ENCODE data around the gene MRPL24.

Gene MRPL24

GRCh38 chr1:156727926-156728598 lies 12.8 kb downstream of the MRPL24 start, which contains the start of gene METTL25B:
Gene METTL25B (plus strand): TSS chr1:156728469. CDS start chr1:156729105, 636 bp downstream.
- TF ChIP-seq POLR2AphosphoS5 (IDR thresholded peaks at IDR 0.05; ENCODE audit: low read depth, low read length) (peak; percentile 86), SIN3A (IDR thresholded peaks at IDR 0.05; ENCODE audit: borderline replicate concordance, insufficient read depth, low read length) (0 out of 2 replicates have a peak, but pooled peaks have one; percentile 45), FOXP2 (optimal IDR thresholded peaks at IDR 0.05; ENCODE audit: borderline replicate concordance, extremely low read depth, extremely low read length, insufficient read depth) (no peak), TAF1 (IDR thresholded peaks at IDR 0.05; ENCODE audit: borderline replicate concordance, insufficient read depth, low read length) (peak; percentile 27; the same call in 1 of the 2 replicates)

- TF ChIP-seq TAF1 (IDR thresholded peaks at IDR 0.05; ENCODE audit: borderline replicate concordance, insufficient read depth, low read length), result 0 out of 2 replicates have a peak, but pooled peaks have one; percentile 6
- no peak; the same call in 1 of the 2 replicates for TF ChIP-seq POLR2AphosphoS5 (IDR thresholded peaks at IDR 0.05; ENCODE audit: low read depth, low read length)
Observed at GRCh38 chr1:156727492-156727891, 13.4 kb downstream of the MRPL24 start.

DNA sequence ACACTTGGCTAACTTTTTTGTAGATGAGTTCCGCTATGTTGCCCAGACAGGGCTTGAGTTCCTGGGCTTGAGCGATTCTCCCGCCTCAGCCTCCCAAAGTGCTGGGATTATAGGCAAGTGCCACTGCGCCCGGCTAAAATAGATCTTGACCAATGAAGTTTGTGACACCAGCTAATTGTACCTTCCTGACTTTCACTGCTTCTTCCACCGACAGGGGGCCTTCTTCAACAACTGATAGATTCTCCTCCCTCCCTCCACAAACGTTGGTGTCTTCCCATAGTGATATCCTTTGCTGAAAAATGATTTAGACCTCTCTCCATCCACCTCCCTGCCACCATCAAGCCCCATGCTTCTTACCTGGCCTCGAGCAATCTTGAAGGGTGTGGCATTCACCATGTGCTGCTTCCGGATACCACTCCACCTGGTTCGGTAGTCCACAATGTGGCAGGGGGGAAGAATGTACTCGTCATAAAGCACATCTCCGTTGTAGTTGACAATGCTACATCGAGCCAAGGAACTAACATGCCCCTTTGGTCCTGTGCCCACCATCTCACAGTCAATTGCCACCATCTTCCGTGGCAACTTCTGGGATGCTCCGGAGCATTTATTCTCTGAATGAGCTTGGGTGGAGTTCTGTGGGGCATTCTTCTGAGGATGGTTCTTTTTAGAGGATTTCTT lies 14.2 kb downstream of the MRPL24 start:
- TF ChIP-seq SIN3A (IDR thresholded peaks at IDR 0.05; ENCODE audit: borderline replicate concordance, insufficient read depth, low read length) (peak; percentile 65; the same call in 1 of the 2 replicates), TAF1 (IDR thresholded peaks at IDR 0.05; ENCODE audit: borderline replicate concordance, insufficient read depth, low read length) (no peak)

DNA sequence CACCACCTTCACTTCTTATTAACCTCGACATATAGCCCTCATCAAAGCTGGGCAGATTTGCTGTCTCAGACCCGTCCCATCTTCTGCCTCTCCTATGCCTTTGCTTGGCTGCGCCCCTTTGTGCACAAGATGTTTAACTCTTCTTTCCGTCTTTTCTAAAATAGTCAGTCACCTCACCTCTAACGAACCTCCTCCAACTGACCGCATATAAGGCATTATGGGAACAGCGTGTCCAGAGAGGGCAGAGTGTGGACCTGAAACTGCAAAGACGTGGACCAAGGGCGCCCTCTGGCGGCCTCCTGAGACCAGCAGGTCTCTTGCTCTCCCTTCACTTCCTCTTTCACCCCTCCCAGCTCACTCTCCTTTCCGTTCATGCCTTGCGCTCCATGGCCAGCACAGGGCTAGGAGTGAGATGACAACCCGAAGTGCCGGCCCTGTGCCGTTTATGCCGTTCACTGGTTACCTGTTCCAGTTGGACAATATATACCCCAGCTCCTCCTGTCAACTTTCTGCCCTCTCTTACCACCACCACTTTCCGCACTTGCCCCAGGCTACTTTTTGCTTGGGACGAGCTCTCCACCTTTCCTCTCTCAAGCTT lies 15.1 kb downstream of the MRPL24 start:
- TF ChIP-seq TAF1 (IDR thresholded peaks at IDR 0.05; ENCODE audit: borderline replicate concordance, insufficient read depth, low read length) (peak; percentile 67; the same call in 1 of the 2 replicates), POLR2AphosphoS5 (IDR thresholded peaks at IDR 0.05; ENCODE audit: low read depth, low read length) (peak; percentile 28; the same call in 1 of the 2 replicates)
- TF ChIP-seq, protein P1, sequence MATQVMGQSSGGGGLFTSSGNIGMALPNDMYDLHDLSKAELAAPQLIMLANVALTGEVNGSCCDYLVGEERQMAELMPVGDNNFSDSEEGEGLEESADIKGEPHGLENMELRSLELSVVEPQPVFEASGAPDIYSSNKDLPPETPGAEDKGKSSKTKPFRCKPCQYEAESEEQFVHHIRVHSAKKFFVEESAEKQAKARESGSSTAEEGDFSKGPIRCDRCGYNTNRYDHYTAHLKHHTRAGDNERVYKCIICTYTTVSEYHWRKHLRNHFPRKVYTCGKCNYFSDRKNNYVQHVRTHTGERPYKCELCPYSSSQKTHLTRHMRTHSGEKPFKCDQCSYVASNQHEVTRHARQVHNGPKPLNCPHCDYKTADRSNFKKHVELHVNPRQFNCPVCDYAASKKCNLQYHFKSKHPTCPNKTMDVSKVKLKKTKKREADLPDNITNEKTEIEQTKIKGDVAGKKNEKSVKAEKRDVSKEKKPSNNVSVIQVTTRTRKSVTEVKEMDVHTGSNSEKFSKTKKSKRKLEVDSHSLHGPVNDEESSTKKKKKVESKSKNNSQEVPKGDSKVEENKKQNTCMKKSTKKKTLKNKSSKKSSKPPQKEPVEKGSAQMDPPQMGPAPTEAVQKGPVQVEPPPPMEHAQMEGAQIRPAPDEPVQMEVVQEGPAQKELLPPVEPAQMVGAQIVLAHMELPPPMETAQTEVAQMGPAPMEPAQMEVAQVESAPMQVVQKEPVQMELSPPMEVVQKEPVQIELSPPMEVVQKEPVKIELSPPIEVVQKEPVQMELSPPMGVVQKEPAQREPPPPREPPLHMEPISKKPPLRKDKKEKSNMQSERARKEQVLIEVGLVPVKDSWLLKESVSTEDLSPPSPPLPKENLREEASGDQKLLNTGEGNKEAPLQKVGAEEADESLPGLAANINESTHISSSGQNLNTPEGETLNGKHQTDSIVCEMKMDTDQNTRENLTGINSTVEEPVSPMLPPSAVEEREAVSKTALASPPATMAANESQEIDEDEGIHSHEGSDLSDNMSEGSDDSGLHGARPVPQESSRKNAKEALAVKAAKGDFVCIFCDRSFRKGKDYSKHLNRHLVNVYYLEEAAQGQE (IDR thresholded peaks at IDR 0.05; ENCODE audit: insufficient read depth in 1 of 2, low read depth in 2 of 2, low read length in 2 of 2), result no peak

DNA sequence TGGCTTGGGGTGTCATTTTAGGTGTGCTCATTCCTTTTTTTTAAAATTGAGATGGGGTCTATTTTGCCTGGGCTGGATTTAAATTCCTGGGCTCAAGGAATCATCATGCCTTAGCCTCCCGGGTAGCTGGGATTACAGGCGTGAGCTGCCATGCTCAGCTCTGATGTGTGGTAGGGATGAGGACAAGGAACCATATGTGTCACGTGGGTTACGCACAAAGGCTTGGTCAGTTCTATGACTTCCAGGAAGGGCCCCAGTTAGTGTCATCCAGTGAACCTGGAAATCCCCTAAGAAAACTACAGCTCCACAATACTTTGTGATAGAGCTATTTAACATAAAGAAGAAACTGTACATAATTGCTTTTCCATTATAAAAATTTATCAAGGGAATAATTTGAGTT lies 19.4 kb downstream of the MRPL24 start:
- TF ChIP-seq FOXP2 (optimal IDR thresholded peaks at IDR 0.05; ENCODE audit: borderline replicate concordance, extremely low read depth, extremely low read length, insufficient read depth) (no peak), TAF1 (IDR thresholded peaks at IDR 0.05; ENCODE audit: borderline replicate concordance, insufficient read depth, low read length) (no peak), POLR2AphosphoS5 (IDR thresholded peaks at IDR 0.05; ENCODE audit: low read depth, low read length) (no peak), SIN3A (IDR thresholded peaks at IDR 0.05; ENCODE audit: borderline replicate concordance, insufficient read depth, low read length) (no peak)
- TF ChIP-seq, protein P1 (IDR thresholded peaks at IDR 0.05; ENCODE audit: insufficient read depth in 1 of 2, low read depth in 2 of 2, low read length in 2 of 2), result no peak

GRCh38 chr1:156721131-156721530 lies 19.8 kb downstream of the MRPL24 start:
- TF ChIP-seq, protein P1 (IDR thresholded peaks at IDR 0.05; ENCODE audit: insufficient read depth in 1 of 2, low read depth in 2 of 2, low read length in 2 of 2), result no peak
- TF ChIP-seq FOXP2 (optimal IDR thresholded peaks at IDR 0.05; ENCODE audit: borderline replicate concordance, extremely low read depth, extremely low read length, insufficient read depth), result no peak
- no peak for TF ChIP-seq POLR2AphosphoS5 (IDR thresholded peaks at IDR 0.05; ENCODE audit: low read depth, low read length)
- no peak for TF ChIP-seq TAF1 (IDR thresholded peaks at IDR 0.05; ENCODE audit: borderline replicate concordance, insufficient read depth, low read length)
- TF ChIP-seq SIN3A (IDR thresholded peaks at IDR 0.05; ENCODE audit: borderline replicate concordance, insufficient read depth, low read length), result no peak
